ENCODE data around the gene SLC25A38. TPM values are rescaled to one million over a fixed set of nuclear protein-coding genes. Genes with fewer than 3 reads are reported as not detected.

SLC25A38 gene
- total and polyA plus RNA-seq, 9 of the 15 experiments (the other 6 are each of a cell fraction or from before 2014, with no cell fraction given): 13.5 to 51.1 (median 30.6) TPM

GRCh38 chr3:39361252-39361927 lies 21.8 kb upstream of the SLC25A38 start (continued):
- TF ChIP-seq ZNF395 (CRISPR knock-in tag; IDR thresholded peaks at IDR 0.05) (no peak), ZNF174 (CRISPR knock-in tag; IDR thresholded peaks at IDR 0.05) (no peak), ZBTB17 (CRISPR knock-in tag; IDR thresholded peaks at IDR 0.05) (peak; percentile 60; the same call in 1 of the 2 replicates), BMI1 (IDR thresholded peaks at IDR 0.05; ENCODE audit: low read length) (no peak), CREB1 (IDR thresholded peaks at IDR 0.05) (no peak), CREB1 (CRISPR knock-in tag; IDR thresholded peaks at IDR 0.05) (no peak), ZNF696 (CRISPR knock-in tag; conservative IDR thresholded peaks at IDR 0.05) (no peak), ZNF24 (IDR thresholded peaks at IDR 0.05) (no peak), NFIC (IDR thresholded peaks at IDR 0.05) (no peak), KDM5B (IDR thresholded peaks at IDR 0.05; ENCODE audit: insufficient replicate concordance, low read depth, low read length) (no peak), ZBTB5 (IDR thresholded peaks at IDR 0.05) (no peak), RB1 (IDR thresholded peaks at IDR 0.05; ENCODE audit: low read depth) (no peak), SPI1 (IDR thresholded peaks at IDR 0.05; ENCODE audit: borderline replicate concordance, low read depth, low read length) (no peak), ZNF444 (CRISPR knock-in tag; IDR thresholded peaks at IDR 0.05) (peak; percentile 13; the same call in 1 of the 2 replicates), FOXA1 (IDR thresholded peaks at IDR 0.05; ENCODE audit: borderline replicate concordance) (no peak), ELK3 (CRISPR knock-in tag; IDR thresholded peaks at IDR 0.05) (no peak)
- TF ChIP-seq, protein P1, sequence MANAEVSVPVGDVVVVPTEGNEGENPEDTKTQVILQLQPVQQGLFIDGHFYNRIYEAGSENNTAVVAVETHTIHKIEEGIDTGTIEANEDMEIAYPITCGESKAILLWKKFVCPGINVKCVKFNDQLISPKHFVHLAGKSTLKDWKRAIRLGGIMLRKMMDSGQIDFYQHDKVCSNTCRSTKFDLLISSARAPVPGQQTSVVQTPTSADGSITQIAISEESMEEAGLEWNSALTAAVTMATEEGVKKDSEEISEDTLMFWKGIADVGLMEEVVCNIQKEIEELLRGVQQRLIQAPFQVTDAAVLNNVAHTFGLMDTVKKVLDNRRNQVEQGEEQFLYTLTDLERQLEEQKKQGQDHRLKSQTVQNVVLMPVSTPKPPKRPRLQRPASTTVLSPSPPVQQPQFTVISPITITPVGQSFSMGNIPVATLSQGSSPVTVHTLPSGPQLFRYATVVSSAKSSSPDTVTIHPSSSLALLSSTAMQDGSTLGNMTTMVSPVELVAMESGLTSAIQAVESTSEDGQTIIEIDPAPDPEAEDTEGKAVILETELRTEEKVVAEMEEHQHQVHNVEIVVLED (CRISPR knock-in tag; IDR thresholded peaks at IDR 0.05): no peak
- TF ChIP-seq, protein P2, sequence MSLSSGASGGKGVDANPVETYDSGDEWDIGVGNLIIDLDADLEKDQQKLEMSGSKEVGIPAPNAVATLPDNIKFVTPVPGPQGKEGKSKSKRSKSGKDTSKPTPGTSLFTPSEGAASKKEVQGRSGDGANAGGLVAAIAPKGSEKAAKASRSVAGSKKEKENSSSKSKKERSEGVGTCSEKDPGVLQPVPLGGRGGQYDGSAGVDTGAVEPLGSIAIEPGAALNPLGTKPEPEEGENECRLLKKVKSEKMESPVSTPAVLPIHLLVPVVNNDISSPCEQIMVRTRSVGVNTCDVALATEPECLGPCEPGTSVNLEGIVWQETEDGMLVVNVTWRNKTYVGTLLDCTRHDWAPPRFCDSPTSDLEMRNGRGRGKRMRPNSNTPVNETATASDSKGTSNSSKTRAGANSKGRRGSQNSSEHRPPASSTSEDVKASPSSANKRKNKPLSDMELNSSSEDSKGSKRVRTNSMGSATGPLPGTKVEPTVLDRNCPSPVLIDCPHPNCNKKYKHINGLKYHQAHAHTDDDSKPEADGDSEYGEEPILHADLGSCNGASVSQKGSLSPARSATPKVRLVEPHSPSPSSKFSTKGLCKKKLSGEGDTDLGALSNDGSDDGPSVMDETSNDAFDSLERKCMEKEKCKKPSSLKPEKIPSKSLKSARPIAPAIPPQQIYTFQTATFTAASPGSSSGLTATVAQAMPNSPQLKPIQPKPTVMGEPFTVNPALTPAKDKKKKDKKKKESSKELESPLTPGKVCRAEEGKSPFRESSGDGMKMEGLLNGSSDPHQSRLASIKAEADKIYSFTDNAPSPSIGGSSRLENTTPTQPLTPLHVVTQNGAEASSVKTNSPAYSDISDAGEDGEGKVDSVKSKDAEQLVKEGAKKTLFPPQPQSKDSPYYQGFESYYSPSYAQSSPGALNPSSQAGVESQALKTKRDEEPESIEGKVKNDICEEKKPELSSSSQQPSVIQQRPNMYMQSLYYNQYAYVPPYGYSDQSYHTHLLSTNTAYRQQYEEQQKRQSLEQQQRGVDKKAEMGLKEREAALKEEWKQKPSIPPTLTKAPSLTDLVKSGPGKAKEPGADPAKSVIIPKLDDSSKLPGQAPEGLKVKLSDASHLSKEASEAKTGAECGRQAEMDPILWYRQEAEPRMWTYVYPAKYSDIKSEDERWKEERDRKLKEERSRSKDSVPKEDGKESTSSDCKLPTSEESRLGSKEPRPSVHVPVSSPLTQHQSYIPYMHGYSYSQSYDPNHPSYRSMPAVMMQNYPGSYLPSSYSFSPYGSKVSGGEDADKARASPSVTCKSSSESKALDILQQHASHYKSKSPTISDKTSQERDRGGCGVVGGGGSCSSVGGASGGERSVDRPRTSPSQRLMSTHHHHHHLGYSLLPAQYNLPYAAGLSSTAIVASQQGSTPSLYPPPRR (CRISPR knock-in tag; IDR thresholded peaks at IDR 0.05; ENCODE audit: borderline replicate concordance): no peak

Measured in K562 (cell line).